HL-60 (cell line): ENCODE data around the gene CPLX1.

Experiments used
- DNase-seq, 2 experiments: peaks; one replicate each; pipeline ENCODE4 v3.0.0-alpha.2; 2010 to 2020; ENCODE audit warnings: low read depth in 1 of 2, low spot score in 1 of 2
- H3K27ac ChIP-seq: fragments of 250-450 bp; sonication (Bioruptor Pico); replicated peaks from 2 replicates; pipeline ENCODE4 v1.5.1; 2020; ENCODE audit warnings: mild to moderate bottlenecking, moderate library complexity
- H3K27me3 ChIP-seq: fragments of 250-450 bp; sonication (Bioruptor Pico); 2 replicates; pipeline ENCODE4 v1.5.1; 2021; ENCODE audit warnings: mild to moderate bottlenecking, moderate library complexity; ENCODE audit not compliant: insufficient read depth, poor library complexity, severe bottlenecking
- H3K4me3 ChIP-seq: replicated peaks from 2 replicates; pipeline ENCODE4 v1.5.1; 2011; ENCODE audit warnings: mild to moderate bottlenecking, control low read depth, low read length; ENCODE audit not compliant: insufficient read depth
- GABPA ChIP-seq: IDR thresholded peaks from 2 replicates; pipeline ENCODE4 v1.6.1; 2012; ENCODE audit warnings: low read depth
- POLR2AphosphoS5 ChIP-seq: IDR thresholded peaks from 2 replicates; pipeline ENCODE4 v1.6.1; 2012; ENCODE audit warnings: low read depth
- REST ChIP-seq: IDR thresholded peaks from 2 replicates; pipeline ENCODE4 v1.6.1; 2012; ENCODE audit warnings: low read depth; ENCODE audit not compliant: insufficient replicate concordance
- SPI1 ChIP-seq: IDR thresholded peaks from 2 replicates; pipeline ENCODE4 v1.6.1; 2012; ENCODE audit warnings: low read depth, mild to moderate bottlenecking, borderline replicate concordance
- TF ChIP-seq, protein P1 (sequence below): IDR thresholded peaks from one replicate; pipeline ENCODE4 v1.5.1; 2011; ENCODE audit warnings: low read length, control low read depth, inconsistent platforms; ENCODE audit not compliant: insufficient read depth

CPLX1 gene

DNA sequence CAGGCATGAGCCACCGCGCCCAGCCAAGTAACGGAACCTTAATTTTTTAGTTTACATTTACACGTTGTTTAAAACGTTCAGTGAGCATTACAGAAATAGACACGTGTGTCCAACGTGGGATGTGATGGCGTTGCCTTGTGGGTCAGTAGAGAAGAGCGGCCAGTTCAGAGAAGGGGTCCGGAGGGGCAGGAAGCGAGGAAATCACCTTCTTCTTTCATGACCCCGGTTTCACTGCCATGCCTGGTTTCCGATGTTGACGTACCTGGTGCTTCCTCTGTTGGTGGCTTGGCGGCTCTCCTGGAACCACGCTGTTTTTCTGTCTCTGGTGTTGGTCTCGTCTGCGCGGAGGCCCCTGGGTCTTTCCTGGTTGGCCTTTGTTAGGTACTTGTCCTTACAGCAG lies 77.5 kb downstream of the CPLX1 start:
- no peak overlapping the region for H3K27ac ChIP-seq
- DNase-seq, result no peak

GRCh38 chr4:747546-748170 lies 78.3 kb downstream of the CPLX1 start:
- no peak overlapping the region for H3K4me3 ChIP-seq
- TF ChIP-seq SPI1 (no peak), GABPA (no peak), POLR2AphosphoS5 (no peak), REST (no peak)
- TF ChIP-seq, protein P1, sequence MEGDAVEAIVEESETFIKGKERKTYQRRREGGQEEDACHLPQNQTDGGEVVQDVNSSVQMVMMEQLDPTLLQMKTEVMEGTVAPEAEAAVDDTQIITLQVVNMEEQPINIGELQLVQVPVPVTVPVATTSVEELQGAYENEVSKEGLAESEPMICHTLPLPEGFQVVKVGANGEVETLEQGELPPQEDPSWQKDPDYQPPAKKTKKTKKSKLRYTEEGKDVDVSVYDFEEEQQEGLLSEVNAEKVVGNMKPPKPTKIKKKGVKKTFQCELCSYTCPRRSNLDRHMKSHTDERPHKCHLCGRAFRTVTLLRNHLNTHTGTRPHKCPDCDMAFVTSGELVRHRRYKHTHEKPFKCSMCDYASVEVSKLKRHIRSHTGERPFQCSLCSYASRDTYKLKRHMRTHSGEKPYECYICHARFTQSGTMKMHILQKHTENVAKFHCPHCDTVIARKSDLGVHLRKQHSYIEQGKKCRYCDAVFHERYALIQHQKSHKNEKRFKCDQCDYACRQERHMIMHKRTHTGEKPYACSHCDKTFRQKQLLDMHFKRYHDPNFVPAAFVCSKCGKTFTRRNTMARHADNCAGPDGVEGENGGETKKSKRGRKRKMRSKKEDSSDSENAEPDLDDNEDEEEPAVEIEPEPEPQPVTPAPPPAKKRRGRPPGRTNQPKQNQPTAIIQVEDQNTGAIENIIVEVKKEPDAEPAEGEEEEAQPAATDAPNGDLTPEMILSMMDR, result no peak
- DNase-seq, result no peak
- H3K27me3 ChIP-seq, result no peaks in the 10 kb centered on the region
- no peak overlapping the region for H3K27ac ChIP-seq

More for the DNA sequence above, 77.5 kb downstream of the CPLX1 start:
- H3K27me3 ChIP-seq, result no peaks in the 10 kb centered on the region
- TF ChIP-seq REST (no peak), GABPA (no peak), POLR2AphosphoS5 (no peak), SPI1 (no peak)
- TF ChIP-seq, protein P1, result no peak
- no peak overlapping the region for H3K4me3 ChIP-seq

GRCh38 chr4:744212-744841 lies 81.6 kb downstream of the CPLX1 start:
- TF ChIP-seq, protein P1, result no peak
- TF ChIP-seq REST, result no peak
- no peak for TF ChIP-seq POLR2AphosphoS5
- TF ChIP-seq SPI1, result no peak
- no peak for TF ChIP-seq GABPA
- no peak for DNase-seq
- no peak overlapping the region for H3K4me3 ChIP-seq
- no peak overlapping the region for H3K27ac ChIP-seq
- H3K27me3 ChIP-seq, result no peaks in the 10 kb centered on the region
